KMS-11 (cell line): ENCODE results near the gene AASS.

Experiments used
- H2AFZ ChIP-seq: fragments of 200-600 bp; sonication (generic); 2 replicates; pipeline ENCODE4 v1.6.1; 2016; ENCODE audit warnings: antibody characterized with exemption, mixed run types, low read depth
- H3K27ac ChIP-seq: fragments of 200-600 bp; sonication (generic); 2 replicates; pipeline ENCODE4 v1.6.1; 2016; ENCODE audit warnings: mild to moderate bottlenecking, mixed run types
- H3K27me3 ChIP-seq: fragments of 200-600 bp; sonication (generic); 2 replicates; pipeline ENCODE4 v1.6.1; 2017; ENCODE audit warnings: mild to moderate bottlenecking, low read depth, mixed run types, moderate library complexity; ENCODE audit not compliant: insufficient read depth
- H3K36me3 ChIP-seq: fragments of 200-600 bp; sonication (generic); 2 replicates; pipeline ENCODE4 v1.6.1; 2017; ENCODE audit warnings: mild to moderate bottlenecking, mixed run types; ENCODE audit not compliant: insufficient read depth
- H3K4me1 ChIP-seq: fragments of 200-600 bp; sonication (generic); 2 replicates; pipeline ENCODE4 v1.6.1; 2016; ENCODE audit warnings: mild to moderate bottlenecking, low read depth, mixed run types; ENCODE audit not compliant: poor library complexity, severe bottlenecking
- H3K4me2 ChIP-seq: fragments of 200-600 bp; sonication (generic); 2 replicates; pipeline ENCODE4 v1.7.0; 2016; ENCODE audit warnings: mild to moderate bottlenecking, mixed run types
- H3K4me3 ChIP-seq: fragments of 200-600 bp; sonication (generic); IDR thresholded peaks from 2 replicates; pipeline ENCODE4 v1.6.1; 2017; ENCODE audit warnings: low read depth, low read length, mixed read lengths; ENCODE audit not compliant: insufficient read depth
- H3K79me2 ChIP-seq: fragments of 200-600 bp; sonication (generic); 2 replicates; pipeline ENCODE4 v1.6.1; 2016; ENCODE audit warnings: low read depth, mixed run types; ENCODE audit not compliant: insufficient read depth
- H3K9ac ChIP-seq: fragments of 200-600 bp; sonication (generic); 2 replicates; pipeline ENCODE4 v1.6.1; 2016; ENCODE audit warnings: mild to moderate bottlenecking, mixed run types
- H4K20me1 ChIP-seq: fragments of 200-600 bp; sonication (generic); 2 replicates; pipeline ENCODE4 v1.6.1; 2016; ENCODE audit warnings: mild to moderate bottlenecking, mixed run types; ENCODE audit not compliant: insufficient read depth
- TF ChIP-seq, protein P1 (sequence below): fragments of 200-600 bp; sonication (generic); conservative IDR thresholded peaks from 2 replicates; pipeline ENCODE4 v1.6.1; 2017; ENCODE audit warnings: low read depth, mild to moderate bottlenecking, antibody characterized with exemption, low read length, moderate library complexity, mixed read lengths

AASS gene

DNA sequence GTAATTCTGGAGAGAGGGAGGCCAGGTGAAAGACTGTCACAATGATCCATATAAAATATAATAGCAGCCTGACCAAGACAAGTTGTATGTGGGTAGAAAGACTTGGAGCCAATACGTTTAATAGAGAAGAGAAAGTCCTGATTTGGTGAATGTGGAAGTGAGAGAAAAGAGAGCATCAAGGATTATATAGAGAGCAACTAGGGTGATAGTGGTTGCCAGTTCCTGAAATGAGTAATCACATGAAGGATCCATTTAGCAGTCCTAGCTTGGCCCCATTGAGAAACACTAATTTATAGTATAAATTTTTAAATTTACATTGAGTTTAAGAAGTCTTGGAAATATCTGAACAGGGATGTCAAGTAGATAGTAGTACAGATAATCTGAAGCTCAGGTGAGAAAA is 74.0 kb downstream of the AASS start:
- no peak overlapping the region for H2AFZ ChIP-seq
- H3K4me1 ChIP-seq, result no peaks in the 10 kb centered on the region
- H3K79me2 ChIP-seq, result no peaks in the 10 kb centered on the region
- no peak overlapping the region for H3K4me3 ChIP-seq
- TF ChIP-seq, protein P1, sequence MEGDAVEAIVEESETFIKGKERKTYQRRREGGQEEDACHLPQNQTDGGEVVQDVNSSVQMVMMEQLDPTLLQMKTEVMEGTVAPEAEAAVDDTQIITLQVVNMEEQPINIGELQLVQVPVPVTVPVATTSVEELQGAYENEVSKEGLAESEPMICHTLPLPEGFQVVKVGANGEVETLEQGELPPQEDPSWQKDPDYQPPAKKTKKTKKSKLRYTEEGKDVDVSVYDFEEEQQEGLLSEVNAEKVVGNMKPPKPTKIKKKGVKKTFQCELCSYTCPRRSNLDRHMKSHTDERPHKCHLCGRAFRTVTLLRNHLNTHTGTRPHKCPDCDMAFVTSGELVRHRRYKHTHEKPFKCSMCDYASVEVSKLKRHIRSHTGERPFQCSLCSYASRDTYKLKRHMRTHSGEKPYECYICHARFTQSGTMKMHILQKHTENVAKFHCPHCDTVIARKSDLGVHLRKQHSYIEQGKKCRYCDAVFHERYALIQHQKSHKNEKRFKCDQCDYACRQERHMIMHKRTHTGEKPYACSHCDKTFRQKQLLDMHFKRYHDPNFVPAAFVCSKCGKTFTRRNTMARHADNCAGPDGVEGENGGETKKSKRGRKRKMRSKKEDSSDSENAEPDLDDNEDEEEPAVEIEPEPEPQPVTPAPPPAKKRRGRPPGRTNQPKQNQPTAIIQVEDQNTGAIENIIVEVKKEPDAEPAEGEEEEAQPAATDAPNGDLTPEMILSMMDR, result no peak
- no peak overlapping the region for H3K27ac ChIP-seq
- no peaks in the 10 kb centered on the region for H3K27me3 ChIP-seq
- H4K20me1 ChIP-seq, result no peaks in the 10 kb centered on the region
- no peak overlapping the region for H3K9ac ChIP-seq
- no peaks in the 10 kb centered on the region for H3K36me3 ChIP-seq
- H3K4me2 ChIP-seq, result no peak overlapping the region

DNA sequence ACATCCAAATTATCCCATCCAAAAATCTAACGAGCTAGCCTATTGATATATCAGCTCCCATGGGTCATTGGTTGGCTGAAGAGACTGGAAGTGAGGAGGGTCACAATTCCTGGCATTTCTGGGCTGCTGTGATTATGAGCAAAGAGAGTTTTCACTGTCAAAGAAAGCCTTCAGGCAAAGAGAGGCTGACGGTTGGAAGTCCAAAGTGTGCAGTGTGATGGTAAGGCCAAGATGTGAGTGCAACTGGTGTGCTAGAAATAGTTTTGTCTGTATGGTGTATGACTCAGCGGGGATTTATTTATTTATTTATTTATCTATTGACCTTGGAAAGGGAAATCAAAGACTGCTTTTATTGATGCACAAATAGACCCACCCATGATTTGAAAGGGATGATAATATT is 75.0 kb downstream of the AASS start:
- Histone ChIP-seq H3K9ac (no peak overlapping the region), H2AFZ (no peak overlapping the region), H3K27ac (no peak overlapping the region), H3K27me3 (no peaks in the 10 kb centered on the region), H3K79me2 (no peaks in the 10 kb centered on the region), H3K4me2 (no peak overlapping the region), H4K20me1 (no peaks in the 10 kb centered on the region), H3K4me3 (no peak overlapping the region), H3K4me1 (no peaks in the 10 kb centered on the region), H3K36me3 (no peaks in the 10 kb centered on the region)
- TF ChIP-seq, protein P1, result no peak

DNA sequence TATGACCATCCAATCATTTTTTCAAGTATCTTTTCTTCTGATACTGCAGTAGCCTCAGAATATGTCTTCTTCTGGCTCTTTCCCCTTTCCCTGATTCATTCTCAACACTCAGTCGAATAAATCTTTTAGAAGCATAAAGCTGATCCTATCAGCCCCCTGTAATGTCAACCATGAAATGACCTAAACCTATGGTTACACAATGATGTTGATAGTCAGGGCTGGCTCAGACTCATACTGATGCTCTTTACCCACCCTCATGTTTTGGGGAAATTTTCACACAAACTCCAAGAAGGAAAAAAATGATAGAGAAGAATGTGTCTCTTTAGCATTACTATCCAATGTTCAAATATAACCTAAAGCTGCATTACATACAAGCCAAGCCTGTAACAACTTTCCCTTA is 76.0 kb downstream of the AASS start:
- H3K79me2 ChIP-seq, result no peaks in the 10 kb centered on the region
- H3K4me3 ChIP-seq, result no peak overlapping the region
- H3K27me3 ChIP-seq, result no peaks in the 10 kb centered on the region
- TF ChIP-seq, protein P1, result no peak
- H3K36me3 ChIP-seq, result no peaks in the 10 kb centered on the region
- H3K9ac ChIP-seq, result no peak overlapping the region
- H3K4me2 ChIP-seq, result no peak overlapping the region
- H4K20me1 ChIP-seq, result no peaks in the 10 kb centered on the region
- H2AFZ ChIP-seq, result no peak overlapping the region
- H3K27ac ChIP-seq, result no peak overlapping the region
- H3K4me1 ChIP-seq, result no peaks in the 10 kb centered on the region

DNA sequence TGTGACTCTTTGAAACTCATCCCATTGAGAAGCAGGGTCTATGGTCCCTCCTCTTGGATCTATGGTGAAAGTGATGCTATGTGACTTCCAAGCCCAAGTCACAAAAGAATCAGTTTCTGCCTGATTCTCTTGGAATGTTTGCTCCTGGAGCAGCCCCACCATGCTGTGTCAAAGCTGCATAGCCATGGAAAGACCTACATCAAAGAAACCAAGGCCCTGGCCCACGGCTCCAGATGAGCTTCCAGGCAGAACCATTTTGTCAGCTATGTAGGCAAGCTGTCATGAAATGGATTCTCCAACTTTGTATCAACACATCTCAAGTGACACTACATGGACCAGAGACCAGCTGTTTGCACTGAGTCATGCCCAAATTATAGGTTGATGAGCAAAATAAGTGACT is 77.0 kb downstream of the AASS start:
- TF ChIP-seq, protein P1, result no peak
- Histone ChIP-seq H3K27ac (no peak overlapping the region), H3K4me3 (no peak overlapping the region), H3K36me3 (no peaks in the 10 kb centered on the region), H3K27me3 (no peaks in the 10 kb centered on the region), H4K20me1 (no peaks in the 10 kb centered on the region), H3K79me2 (no peaks in the 10 kb centered on the region), H3K4me2 (no peak overlapping the region), H3K4me1 (no peaks in the 10 kb centered on the region), H2AFZ (no peak overlapping the region), H3K9ac (no peak overlapping the region)

DNA sequence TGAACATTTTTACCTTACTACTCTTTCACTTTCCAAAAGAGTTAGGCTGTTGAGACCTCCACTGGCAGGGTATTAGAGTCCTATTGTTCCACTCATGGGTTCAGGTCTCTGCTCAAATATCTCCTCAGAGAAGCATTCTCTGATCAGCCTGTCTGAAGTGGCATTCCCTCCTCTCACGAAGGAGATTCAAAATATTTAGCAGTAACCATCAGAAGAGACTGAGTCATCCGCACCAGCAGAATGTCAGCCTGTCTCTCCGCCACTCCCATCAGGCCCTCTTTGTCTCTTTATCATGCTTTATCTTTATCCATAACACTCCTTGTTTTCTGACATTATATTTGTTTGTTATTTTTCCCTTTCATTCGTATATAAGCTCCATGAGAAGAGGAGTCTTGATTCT is 79.1 kb downstream of the AASS start:
- Histone ChIP-seq H2AFZ (no peak overlapping the region), H3K9ac (no peak overlapping the region), H3K79me2 (no peaks in the 10 kb centered on the region), H3K4me2 (no peak overlapping the region), H3K36me3 (no peaks in the 10 kb centered on the region), H3K27me3 (no peaks in the 10 kb centered on the region), H3K27ac (no peak overlapping the region), H4K20me1 (no peaks in the 10 kb centered on the region), H3K4me3 (no peak overlapping the region), H3K4me1 (no peaks in the 10 kb centered on the region)
- TF ChIP-seq, protein P1, result no peak
